ENCODE results near the gene CFAP157.
"Not testable (repeated sequence)": the region's sequence is repeated elsewhere in the genome, so short reads cannot be mapped to it uniquely, and the experiment has no call there.

Gene CFAP157

GRCh38 chr9:127753148-127753547, 46.4 kb downstream of the CFAP157 start:
- TF ChIP-seq CTCF (conservative IDR thresholded peaks at IDR 0.05): no peak
- H3K27ac ChIP-seq: no peak overlapping the region

- TF ChIP-seq CTCF (conservative IDR thresholded peaks at IDR 0.05): no peak
Observed at GRCh38 chr9:127753622-127754021, 46.8 kb downstream of the CFAP157 start.

GRCh38 chr9:127754099-127755060, 47.6 kb downstream of the CFAP157 start:
- H3K27ac ChIP-seq: peak overlapping the region; percentile 38; the same call in 1 of the 2 replicates
- no peak for TF ChIP-seq CTCF (conservative IDR thresholded peaks at IDR 0.05)

More at GRCh38 chr9:127753622-127754021, 46.8 kb downstream of the CFAP157 start:
- no peak overlapping the region for H3K27ac ChIP-seq

- H3K27ac ChIP-seq: peak overlapping the region; percentile 38; the same call in 1 of the 2 replicates
- TF ChIP-seq CTCF (conservative IDR thresholded peaks at IDR 0.05): no peak
Observed at GRCh38 chr9:127755061-127756060, 48.6 kb downstream of the CFAP157 start.

- no peak for TF ChIP-seq CTCF (conservative IDR thresholded peaks at IDR 0.05)
- no peak overlapping the region for H3K27ac ChIP-seq
Observed at GRCh38 chr9:127756233-127756632, 49.4 kb downstream of the CFAP157 start.

GRCh38 chr9:127756776-127757175, 50.0 kb downstream of the CFAP157 start:
- H3K27ac ChIP-seq: not testable (repeated sequence)

GRCh38 chr9:127758843-127759242, 52.1 kb downstream of the CFAP157 start:
- no peak overlapping the region for H3K27ac ChIP-seq
- no peak for TF ChIP-seq CTCF (conservative IDR thresholded peaks at IDR 0.05)

Measured in VCaP (cell line).